DMS53 (cell line): ENCODE data around the gene GALNT9.
A peak's percentile ranks its signal among the peaks of the same experiment; 100 is the strongest.
"Not testable (repeated sequence)": the region's sequence is repeated elsewhere in the genome, so short reads cannot be mapped to it uniquely, and the experiment has no call there.

Source experiments
- DNase-seq: peaks from one replicate; lab custom pipeline; 2025; lab: John Stamatoyannopoulos, UW

GALNT9 gene

DNA sequence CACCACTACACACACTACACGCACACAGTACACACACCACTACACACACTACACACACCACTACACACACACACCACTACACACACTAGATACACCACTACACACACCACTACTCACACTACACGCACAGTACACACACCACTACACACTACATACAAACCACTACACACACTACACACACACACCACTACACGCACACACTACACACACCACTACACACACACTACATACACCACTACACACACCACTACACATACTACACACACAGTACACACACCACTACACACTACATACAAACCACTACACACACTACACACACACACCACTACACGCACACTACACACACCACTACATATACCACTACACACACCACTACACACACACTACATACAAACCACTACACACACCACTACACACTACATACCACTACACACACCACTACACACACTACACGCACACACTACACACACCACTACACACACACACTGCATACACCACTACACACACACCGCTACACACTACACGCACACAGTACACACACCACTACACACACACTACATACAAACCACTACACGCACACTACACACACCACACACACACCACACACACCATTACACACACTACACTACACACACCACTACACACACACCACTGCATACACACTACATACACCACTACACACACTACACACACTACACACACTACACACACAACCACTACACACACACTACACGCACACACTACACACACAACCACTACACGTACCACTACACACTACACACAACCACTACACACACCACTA, 173.4 kb downstream of the GALNT9 start:
- DNase-seq: no peak

DNA sequence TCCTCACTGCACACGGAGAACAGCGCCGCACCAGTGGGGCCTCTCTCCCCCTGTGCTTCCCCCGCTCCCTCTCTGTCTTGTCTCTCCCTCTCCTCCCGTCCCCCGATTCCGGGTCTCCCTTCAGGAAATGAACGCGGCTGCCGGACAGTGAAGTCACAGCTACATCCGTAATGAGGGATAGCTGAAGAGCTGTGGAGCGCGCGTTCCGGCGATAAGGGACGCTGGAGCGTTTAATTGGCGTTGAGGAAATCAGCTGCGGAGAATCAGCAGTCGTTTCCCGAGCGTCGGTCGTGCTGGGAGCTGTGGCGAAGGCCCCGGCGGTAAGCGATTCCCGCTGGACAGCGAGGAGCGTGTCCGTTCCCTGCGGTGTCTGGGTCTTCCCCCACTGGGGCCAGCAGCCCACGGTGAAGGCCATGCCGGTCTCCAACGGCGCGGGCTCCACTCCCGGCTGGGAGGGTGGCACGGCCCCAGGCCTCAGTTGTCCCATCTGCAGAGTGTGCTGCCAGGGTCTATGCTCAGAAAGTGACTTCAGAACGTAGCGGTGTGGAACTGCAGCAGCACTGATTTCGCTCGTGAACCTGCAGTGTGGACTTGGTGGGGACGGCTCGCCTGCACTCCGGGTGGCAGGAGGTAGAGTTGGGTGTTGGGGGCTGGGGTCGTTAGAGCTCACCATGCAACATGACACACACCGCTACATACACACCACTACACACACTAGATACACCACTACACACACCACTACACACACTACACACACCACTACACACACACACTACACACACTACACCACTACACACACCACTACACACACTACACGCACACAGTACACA, 174.2 kb downstream of the GALNT9 start:
- peak; percentile 37 for DNase-seq

DNA sequence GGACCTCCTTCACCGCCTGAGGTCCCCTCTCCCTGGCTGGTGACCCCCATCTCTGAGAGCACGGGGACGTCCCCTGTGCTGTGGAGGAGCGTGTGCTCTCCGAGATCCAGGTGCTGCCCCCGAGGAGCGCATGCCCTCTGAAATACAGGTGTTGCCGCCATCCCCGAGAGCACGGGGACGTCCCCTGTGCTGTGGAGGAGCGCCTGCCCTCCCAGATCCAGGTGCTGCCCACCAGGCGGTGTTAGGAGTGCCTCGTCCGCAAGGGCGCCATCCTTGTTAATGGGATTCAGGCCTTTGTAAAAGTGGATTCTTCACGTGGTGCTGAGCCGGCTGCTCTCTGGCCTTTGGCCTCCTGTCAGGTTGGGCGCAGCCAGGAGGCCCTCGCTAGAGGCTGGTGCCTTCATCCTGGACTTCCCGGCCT, 175.0 kb downstream of the GALNT9 start:
- DNase-seq: peak; percentile 41

- DNase-seq: peak; percentile 89
These were observed 175.7 kb downstream of the GALNT9 start for GRCh38 chr12:132153501-132154340.

GRCh38 chr12:132152953-132153352, 176.4 kb downstream of the GALNT9 start:
- no peak for DNase-seq

GRCh38 chr12:132152411-132152821, 177.0 kb downstream of the GALNT9 start:
- no peak for DNase-seq

DNA sequence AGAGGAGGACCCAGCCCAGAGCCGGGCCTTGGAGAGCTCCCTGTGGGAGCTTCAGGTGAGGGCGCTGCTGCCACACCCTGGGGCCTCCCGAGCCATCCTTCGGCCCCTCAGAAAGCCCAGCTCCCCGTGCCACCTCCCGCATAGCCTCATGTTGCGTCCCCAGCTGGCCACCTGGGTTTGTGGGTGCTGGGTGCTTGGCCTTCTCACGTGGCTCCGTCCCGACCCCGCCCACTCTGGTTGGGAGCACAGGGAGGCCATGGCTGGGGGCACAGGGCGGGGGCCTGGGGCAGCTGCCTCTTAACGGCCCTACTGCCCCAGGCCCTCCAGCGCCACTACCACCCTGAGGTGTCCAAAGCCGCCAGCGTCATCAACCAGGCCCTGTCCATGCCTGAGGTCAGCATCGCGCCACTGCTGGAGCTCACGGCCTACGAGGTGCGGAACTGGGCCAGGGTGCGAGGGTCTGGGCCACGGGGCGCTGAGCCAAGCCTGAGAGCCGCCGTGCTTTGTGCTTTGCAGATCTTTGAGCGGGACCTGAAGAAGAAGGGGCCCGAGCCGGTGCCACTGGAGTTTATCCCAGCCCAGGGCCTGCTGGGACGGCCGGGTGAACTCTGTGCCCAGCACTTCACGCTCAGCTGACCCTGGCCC, 177.5 kb downstream of the GALNT9 start:
- DNase-seq: no peak

DNA sequence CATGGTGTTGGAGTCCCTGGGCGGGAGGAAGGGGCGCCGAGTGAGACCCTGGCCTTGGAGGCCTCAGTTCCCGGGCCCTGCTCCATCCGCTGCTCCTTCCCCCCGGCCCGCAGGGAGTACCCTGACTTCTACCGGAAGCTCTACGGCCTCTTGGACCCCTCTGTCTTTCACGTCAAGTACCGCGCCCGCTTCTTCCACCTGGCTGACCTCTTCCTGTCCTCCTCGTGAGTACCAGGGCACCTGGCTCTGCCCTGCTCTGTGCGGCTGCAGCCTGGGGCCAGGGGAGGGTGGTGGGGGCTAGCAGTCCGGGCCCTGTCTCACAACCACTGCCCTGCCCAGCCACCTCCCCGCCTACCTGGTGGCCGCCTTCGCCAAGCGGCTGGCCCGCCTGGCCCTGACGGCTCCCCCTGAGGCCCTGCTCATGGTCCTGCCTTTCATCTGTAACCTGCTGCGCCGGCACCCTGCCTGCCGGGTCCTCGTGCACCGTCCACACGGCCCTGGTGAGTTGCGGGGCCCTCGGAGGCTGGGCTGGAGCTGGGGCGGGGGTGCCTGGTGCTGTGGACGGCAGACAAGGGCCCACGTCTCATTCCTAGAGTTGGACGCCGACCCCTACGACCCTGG, 178.1 kb downstream of the GALNT9 start:
- DNase-seq: no peak

GRCh38 chr12:132150780-132151144, 178.6 kb downstream of the GALNT9 start:
- DNase-seq: no peak

GRCh38 chr12:132149526-132149925, 179.9 kb downstream of the GALNT9 start:
- DNase-seq: not testable (repeated sequence)

- DNase-seq: no peak
These were observed 180.9 kb downstream of the GALNT9 start for GRCh38 chr12:132148368-132149045.

- DNase-seq: no peak
These were observed 181.7 kb downstream of the GALNT9 start for GRCh38 chr12:132147423-132148367.

- DNase-seq: no peak
These were observed 182.5 kb downstream of the GALNT9 start for GRCh38 chr12:132146772-132147422.
